Adipocyte (in vitro differentiated cells): ENCODE results near the gene DLG2.
A peak's percentile ranks its signal among the peaks of the same experiment; 100 is the strongest.

Experiments used
- DNase-seq: peaks from one replicate; pipeline ENCODE4 v3.0.0-alpha.2; 2015; ENCODE audit warnings: low read depth
- H3K27me3 ChIP-seq: replicated peaks from 2 replicates; pipeline ENCODE4 v1.7.0; 2013; ENCODE audit warnings: mild to moderate bottlenecking, low read length, moderate library complexity; ENCODE audit not compliant: control insufficient read depth, insufficient read depth
- H3K36me3 ChIP-seq: 2 replicates; pipeline ENCODE4 v1.7.0; 2013; ENCODE audit warnings: low read length, mild to moderate bottlenecking, moderate library complexity; ENCODE audit not compliant: control insufficient read depth, insufficient read depth, severe bottlenecking
- H3K4me1 ChIP-seq: 2 replicates; pipeline ENCODE4 v1.7.0; 2013; ENCODE audit warnings: mild to moderate bottlenecking, low read length, moderate library complexity; ENCODE audit not compliant: control insufficient read depth, insufficient read depth
- H3K4me3 ChIP-seq: 2 replicates; pipeline ENCODE4 v1.7.0; 2013; ENCODE audit warnings: mild to moderate bottlenecking, low read length, moderate library complexity
- H3K9ac ChIP-seq: 2 replicates; pipeline ENCODE4 v1.7.0; 2013; ENCODE audit warnings: mild to moderate bottlenecking, low read length, moderate library complexity
- H3K9me3 ChIP-seq: 2 replicates; pipeline ENCODE4 v1.7.0; 2013; ENCODE audit warnings: mild to moderate bottlenecking, low read length, moderate library complexity; ENCODE audit not compliant: control insufficient read depth

The DLG2 gene

GRCh38 chr11:84437071-84437980 is 1189.8 kb downstream of the DLG2 start:
- H3K9me3 ChIP-seq: no peaks in the 10 kb centered on the region
- H3K27me3 ChIP-seq: peaks cover 19% of the 10 kb centered on the region
- peaks cover 4% of the 10 kb centered on the region for H3K4me1 ChIP-seq
- H3K9ac ChIP-seq: peak overlapping the region; percentile 16
- H3K36me3 ChIP-seq: no peaks in the 10 kb centered on the region
- DNase-seq: no peak
- peak overlapping the region; percentile 68 for H3K4me3 ChIP-seq

- no peak overlapping the region for H3K9ac ChIP-seq
- no peaks in the 10 kb centered on the region for H3K36me3 ChIP-seq
- H3K4me3 ChIP-seq: no peak overlapping the region
- no peaks in the 10 kb centered on the region for H3K4me1 ChIP-seq
- no peak for DNase-seq
- no peaks in the 10 kb centered on the region for H3K27me3 ChIP-seq
- no peaks in the 10 kb centered on the region for H3K9me3 ChIP-seq
Observed at GRCh38 chr11:84430661-84431060, 1196.5 kb downstream of the DLG2 start.

GRCh38 chr11:84425673-84426072 is 1201.5 kb downstream of the DLG2 start:
- Histone ChIP-seq H3K9ac (no peak overlapping the region), H3K4me3 (no peak overlapping the region), H3K4me1 (no peaks in the 10 kb centered on the region), H3K9me3 (no peaks in the 10 kb centered on the region), H3K36me3 (no peaks in the 10 kb centered on the region), H3K27me3 (no peaks in the 10 kb centered on the region)
- DNase-seq: no peak

GRCh38 chr11:84420271-84420670 is 1206.9 kb downstream of the DLG2 start:
- Histone ChIP-seq H3K36me3 (no peaks in the 10 kb centered on the region), H3K4me1 (no peaks in the 10 kb centered on the region), H3K4me3 (no peak overlapping the region), H3K9me3 (no peaks in the 10 kb centered on the region), H3K27me3 (no peaks in the 10 kb centered on the region), H3K9ac (no peak overlapping the region)
- DNase-seq: peak; percentile 21

GRCh38 chr11:84419616-84420015 is 1207.5 kb downstream of the DLG2 start:
- Histone ChIP-seq H3K27me3 (no peaks in the 10 kb centered on the region), H3K36me3 (no peaks in the 10 kb centered on the region), H3K4me1 (no peaks in the 10 kb centered on the region), H3K9ac (no peak overlapping the region), H3K4me3 (no peak overlapping the region), H3K9me3 (no peaks in the 10 kb centered on the region)
- no peak for DNase-seq

- Histone ChIP-seq H3K9me3 (no peaks in the 10 kb centered on the region), H3K4me1 (no peaks in the 10 kb centered on the region), H3K27me3 (no peaks in the 10 kb centered on the region), H3K9ac (no peak overlapping the region), H3K4me3 (no peak overlapping the region), H3K36me3 (no peaks in the 10 kb centered on the region)
- no peak for DNase-seq
Observed at GRCh38 chr11:84414920-84415319, 1212.2 kb downstream of the DLG2 start.

GRCh38 chr11:84413549-84413948 is 1213.6 kb downstream of the DLG2 start:
- no peaks in the 10 kb centered on the region for H3K36me3 ChIP-seq
- H3K9ac ChIP-seq: no peak overlapping the region
- no peak for DNase-seq
- no peaks in the 10 kb centered on the region for H3K9me3 ChIP-seq
- H3K4me3 ChIP-seq: no peak overlapping the region
- H3K27me3 ChIP-seq: no peaks in the 10 kb centered on the region
- H3K4me1 ChIP-seq: peaks cover 9% of the 10 kb centered on the region

- Histone ChIP-seq H3K9ac (no peak overlapping the region), H3K9me3 (no peaks in the 10 kb centered on the region), H3K4me3 (no peak overlapping the region), H3K4me1 (peaks cover 10% of the 10 kb centered on the region), H3K27me3 (no peaks in the 10 kb centered on the region), H3K36me3 (no peaks in the 10 kb centered on the region)
- DNase-seq: no peak
Observed at GRCh38 chr11:84412862-84413261, 1214.3 kb downstream of the DLG2 start.

- peaks cover 10% of the 10 kb centered on the region for H3K4me1 ChIP-seq
- no peak overlapping the region for H3K9ac ChIP-seq
- no peaks in the 10 kb centered on the region for H3K27me3 ChIP-seq
- no peak overlapping the region for H3K4me3 ChIP-seq
- no peaks in the 10 kb centered on the region for H3K9me3 ChIP-seq
- H3K36me3 ChIP-seq: no peaks in the 10 kb centered on the region
- no peak for DNase-seq
Observed at GRCh38 chr11:84408946-84409411, 1218.2 kb downstream of the DLG2 start.

GRCh38 chr11:84407091-84407490 is 1220.1 kb downstream of the DLG2 start:
- no peak overlapping the region for H3K9ac ChIP-seq
- peaks cover 10% of the 10 kb centered on the region for H3K4me1 ChIP-seq

GRCh38 chr11:84398017-84398626 is 1229.0 kb downstream of the DLG2 start:
- H3K36me3 ChIP-seq: no peaks in the 10 kb centered on the region
- peak overlapping the region; percentile 5 for H3K9ac ChIP-seq
- H3K9me3 ChIP-seq: no peaks in the 10 kb centered on the region
- DNase-seq: peak; percentile 14
- H3K4me3 ChIP-seq: no peak overlapping the region
- peaks cover 29% of the 10 kb centered on the region for H3K4me1 ChIP-seq
- no peaks in the 10 kb centered on the region for H3K27me3 ChIP-seq

More at GRCh38 chr11:84407091-84407490, 1220.1 kb downstream of the DLG2 start:
- Histone ChIP-seq H3K27me3 (no peaks in the 10 kb centered on the region), H3K4me3 (no peak overlapping the region), H3K36me3 (no peaks in the 10 kb centered on the region), H3K9me3 (no peaks in the 10 kb centered on the region)
- no peak for DNase-seq
